Caco-2 (cell line): ENCODE results near the gene HOXB6. TPM values are rescaled to one million over a fixed set of nuclear protein-coding genes. Genes with fewer than 3 reads are reported as not detected.

Experiments
- BruUV-seq: library from RNA; stranded (reverse); fragments of 400-500 nt; replicated peaks from 2 replicates; lab custom pipeline; 2021; lab: Mats Ljungman, UMichigan
- CTCF ChIA-PET: fragments of 300-600 bp; sonication (Branson Sonifier 250); formaldehyde crosslinking; loops from one replicate; lab custom pipeline; 2022; ENCODE audit warnings: antibody characterized with exemption; lab: Charles Lee
- POLR2A ChIA-PET: fragments of 300-600 bp; sonication (Branson Sonifier 250); formaldehyde crosslinking; loops from one replicate; lab custom pipeline; 2022; ENCODE audit warnings: antibody characterized with exemption; lab: Charles Lee
- DNase-seq, 2 experiments: peaks; one replicate each; pipeline versions ENCODE4 v3.0.0 to v3.0.0-alpha.2; 2020 to 2022
- H3K27me3 ChIP-seq: replicated peaks from 2 replicates; pipeline ENCODE4 v1.6.0; 2011; ENCODE audit warnings: low read length; ENCODE audit not compliant: control insufficient read depth, insufficient read depth
- H3K36me3 ChIP-seq: 2 replicates; pipeline ENCODE4 v1.5.1; 2011; ENCODE audit warnings: low read length; ENCODE audit not compliant: control insufficient read depth, insufficient read depth
- H3K4me1 ChIP-seq: fragments of 250-450 bp; sonication (Bioruptor Pico); 2 replicates; pipeline ENCODE4 v1.5.1; 2020; ENCODE audit warnings: mild to moderate bottlenecking
- H3K4me3 ChIP-seq: 2 replicates; pipeline ENCODE4 v1.5.1; 2011; ENCODE audit warnings: low read depth, mild to moderate bottlenecking, control low read depth, low read length
- H3K9me3 ChIP-seq: fragments of 250-450 bp; sonication (Bioruptor Pico); 2 replicates; pipeline ENCODE4 v1.5.1; 2020; ENCODE audit warnings: mild to moderate bottlenecking, moderate library complexity
- H3K27ac Mint-ChIP-seq: one replicate; pipeline ENCODE4 v1.8.0; 2022; ENCODE audit warnings: mixed read lengths; ENCODE audit not compliant: unreplicated experiment
- H3K27me3 Mint-ChIP-seq: one replicate; pipeline ENCODE4 v1.8.0; 2022; ENCODE audit warnings: mixed read lengths; ENCODE audit not compliant: insufficient read depth, unreplicated experiment
- H3K36me3 Mint-ChIP-seq: one replicate; pipeline ENCODE4 v1.8.0; 2022; ENCODE audit warnings: mild to moderate bottlenecking, mixed read lengths; ENCODE audit not compliant: insufficient read depth, unreplicated experiment
- H3K4me1 Mint-ChIP-seq: one replicate; pipeline ENCODE4 v1.8.0; 2022; ENCODE audit warnings: low read depth, mixed read lengths; ENCODE audit not compliant: unreplicated experiment
- H3K4me3 Mint-ChIP-seq: one replicate; pipeline ENCODE4 v1.8.0; 2022; ENCODE audit warnings: mild to moderate bottlenecking, moderate library complexity, mixed read lengths; ENCODE audit not compliant: unreplicated experiment
- H3K9me3 Mint-ChIP-seq: one replicate; pipeline ENCODE4 v1.8.0; 2022; ENCODE audit warnings: mixed read lengths; ENCODE audit not compliant: unreplicated experiment
- intact Hi-C: fragments of 100-400 bp; cut with micrococcal nuclease; formaldehyde crosslinking; loops from one replicate; pipeline ENCODE4 v1.10.0; 2022; ENCODE audit not compliant: unreplicated experiment
- total RNA-seq: library from RNA; stranded (reverse); gene quantifications from 2 replicates; pipeline ENCODE4 v1.2.3, GENCODE V29; 2022
- TF ChIP-seq, protein P1 (sequence below), 2 experiments: fragments of 200-600 bp in 1 of 2; IDR thresholded peaks; 1 replicate in 1 of 2; 2 replicates in 1 of 2; pipeline versions ENCODE4 v1.5.1 to v1.8.0; 2011 to 2022; ENCODE audit warnings: antibody characterized with exemption in 1 of 2, control low read depth in 1 of 2, inconsistent platforms in 1 of 2, low read depth in 1 of 2, low read length in 1 of 2, mild to moderate bottlenecking in 1 of 2, moderate library complexity in 1 of 2; ENCODE audit not compliant: insufficient read depth in 1 of 2, severe bottlenecking in 1 of 2, unreplicated experiment in 1 of 2

HOXB6 gene
- total RNA-seq, 1 experiment from 2014 or later: 1.9 TPM

- POLR2A ChIA-PET: interaction anchor here (0.6 kb wide), 1 partner anchor 9 kb away, joined by 3 read pairs; no protein-coding TSS in a partner anchor
- intact Hi-C loops: no loop called here
- Histone ChIP-seq H3K4me3 (no peak overlapping the region), H3K27me3 (peaks cover 4% of the 10 kb centered on the region), H3K9me3 (no peaks in the 10 kb centered on the region), H3K4me1 (peaks cover 45% of the 10 kb centered on the region), H3K36me3 (no peaks in the 10 kb centered on the region)
- TF ChIP-seq, protein P1, sequence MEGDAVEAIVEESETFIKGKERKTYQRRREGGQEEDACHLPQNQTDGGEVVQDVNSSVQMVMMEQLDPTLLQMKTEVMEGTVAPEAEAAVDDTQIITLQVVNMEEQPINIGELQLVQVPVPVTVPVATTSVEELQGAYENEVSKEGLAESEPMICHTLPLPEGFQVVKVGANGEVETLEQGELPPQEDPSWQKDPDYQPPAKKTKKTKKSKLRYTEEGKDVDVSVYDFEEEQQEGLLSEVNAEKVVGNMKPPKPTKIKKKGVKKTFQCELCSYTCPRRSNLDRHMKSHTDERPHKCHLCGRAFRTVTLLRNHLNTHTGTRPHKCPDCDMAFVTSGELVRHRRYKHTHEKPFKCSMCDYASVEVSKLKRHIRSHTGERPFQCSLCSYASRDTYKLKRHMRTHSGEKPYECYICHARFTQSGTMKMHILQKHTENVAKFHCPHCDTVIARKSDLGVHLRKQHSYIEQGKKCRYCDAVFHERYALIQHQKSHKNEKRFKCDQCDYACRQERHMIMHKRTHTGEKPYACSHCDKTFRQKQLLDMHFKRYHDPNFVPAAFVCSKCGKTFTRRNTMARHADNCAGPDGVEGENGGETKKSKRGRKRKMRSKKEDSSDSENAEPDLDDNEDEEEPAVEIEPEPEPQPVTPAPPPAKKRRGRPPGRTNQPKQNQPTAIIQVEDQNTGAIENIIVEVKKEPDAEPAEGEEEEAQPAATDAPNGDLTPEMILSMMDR (IDR thresholded peaks at IDR 0.05; ENCODE audit: insufficient read depth in 1 of 2, low read depth in 1 of 2, low read length in 1 of 2, severe bottlenecking in 1 of 2, unreplicated experiment in 1 of 2): no peak
- peaks cover 28% of the 10 kb centered on the region for H3K27me3 Mint-ChIP-seq
- H3K27ac Mint-ChIP-seq: no peak overlapping the region
- no peak overlapping the region for H3K4me3 Mint-ChIP-seq
- BruUV-seq: no TSS peak
- peaks cover 41% of the 10 kb centered on the region for H3K4me1 Mint-ChIP-seq
- no peaks in the 10 kb centered on the region for H3K9me3 Mint-ChIP-seq
- CTCF ChIA-PET: interaction anchor here (0.5 to 2.0 kb wide), 21 partner anchors 8 to 659 kb away, joined by 3 to 28 read pairs (median 3); partner anchors contain the start of genes ATP5MC1, HOXB5, HOXB8 and HOXB9
- no peaks in the 10 kb centered on the region for H3K36me3 Mint-ChIP-seq
- no peak for DNase-seq
Measured at GRCh38 chr17:48601207-48601538, 3.6 kb downstream of the HOXB6 start.

DNA sequence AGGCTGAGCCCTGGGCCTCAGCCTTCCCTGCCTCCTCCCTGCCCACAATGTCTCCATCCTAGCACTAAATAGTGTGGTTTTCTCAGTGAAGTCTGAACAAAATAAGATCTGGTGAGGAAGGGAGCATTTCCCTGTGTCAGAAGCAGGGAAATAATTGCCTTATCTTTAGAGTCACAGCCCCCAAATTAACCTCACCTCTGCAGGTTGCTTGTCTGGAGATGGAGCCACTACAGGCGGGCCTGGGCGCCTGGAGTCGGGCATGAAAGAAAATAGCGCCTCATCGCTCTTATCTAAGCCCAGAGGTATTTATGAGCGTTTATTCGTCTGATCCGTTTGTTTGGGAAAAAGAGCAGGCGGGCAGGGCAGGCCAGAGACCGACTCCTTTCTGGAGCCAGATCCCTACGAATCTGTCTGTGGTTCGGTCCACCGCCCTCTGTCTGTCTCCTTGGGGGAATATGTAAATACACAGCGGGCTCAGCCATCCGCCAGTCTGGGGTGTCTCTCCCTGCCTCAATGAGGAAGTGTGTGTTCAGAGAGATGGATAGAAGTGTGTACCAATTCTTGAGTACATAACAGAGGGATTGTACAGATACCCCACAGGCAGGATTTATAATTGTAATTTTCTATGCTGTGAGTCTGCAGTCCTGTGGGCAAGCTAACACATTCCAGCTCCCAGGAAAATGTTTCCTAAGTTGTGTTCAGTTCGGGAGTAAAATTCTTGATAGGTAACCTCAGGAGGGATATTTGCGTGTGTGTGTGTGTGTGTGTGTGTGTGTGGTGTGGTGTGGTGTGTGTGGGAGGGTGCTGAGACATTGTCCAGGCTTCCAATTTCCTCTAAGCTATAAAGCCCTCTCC is 4.3 kb downstream of the HOXB6 start:
- DNase-seq: peak; percentile 76 to 79
- Mint-ChIP-seq H3K27me3 (peaks cover 25% of the 10 kb centered on the region), H3K9me3 (no peaks in the 10 kb centered on the region), H3K4me1 (peaks cover 41% of the 10 kb centered on the region), H3K27ac (no peak overlapping the region), H3K36me3 (no peaks in the 10 kb centered on the region), H3K4me3 (peak overlapping the region; percentile 41)
- intact Hi-C loops: no loop called here
- BruUV-seq: no TSS peak
- ChIA-PET POLR2A (no interaction called here), CTCF (interaction anchor here (0.6 to 2.0 kb wide), 8 partner anchors 9 to 552 kb away, joined by 3 to 28 read pairs (median 6); partner anchors contain the start of genes HOXB9 and NFE2L1)
- TF ChIP-seq, protein P1 (IDR thresholded peaks at IDR 0.05; ENCODE audit: insufficient read depth in 1 of 2, low read depth in 1 of 2, low read length in 1 of 2, severe bottlenecking in 1 of 2, unreplicated experiment in 1 of 2): peak in 1 of 2 experiments; percentile 0
- Histone ChIP-seq H3K4me1 (peaks cover 45% of the 10 kb centered on the region), H3K9me3 (no peaks in the 10 kb centered on the region), H3K27me3 (peaks cover 4% of the 10 kb centered on the region), H3K4me3 (no peak overlapping the region), H3K36me3 (no peaks in the 10 kb centered on the region)

DNA sequence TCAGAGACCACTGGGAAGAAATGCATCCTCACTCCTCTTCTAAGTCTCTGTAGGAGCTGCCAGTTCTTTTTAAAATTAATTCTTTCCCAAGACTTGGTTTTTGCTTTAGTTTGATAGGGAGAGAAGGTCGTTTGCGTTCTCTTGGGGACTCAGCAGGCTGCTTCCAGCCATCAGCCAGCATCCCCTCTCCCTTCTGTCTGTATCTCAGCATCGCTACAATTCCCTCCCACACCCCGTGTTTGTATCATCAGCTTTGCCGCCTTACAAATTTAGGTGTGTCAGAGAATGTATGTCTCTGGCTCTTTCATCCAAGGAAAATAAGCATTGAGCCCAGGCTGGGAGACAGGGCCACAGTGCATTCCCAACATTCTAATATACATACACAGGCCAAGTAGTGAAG is 5.4 kb downstream of the HOXB6 start:
- H3K36me3 ChIP-seq: no peaks in the 10 kb centered on the region
- peaks cover 4% of the 10 kb centered on the region for H3K27me3 ChIP-seq
- no peak for DNase-seq
- Mint-ChIP-seq H3K27ac (no peak overlapping the region), H3K9me3 (no peaks in the 10 kb centered on the region), H3K4me3 (no peak overlapping the region), H3K4me1 (peaks cover 41% of the 10 kb centered on the region), H3K36me3 (no peaks in the 10 kb centered on the region), H3K27me3 (peaks cover 22% of the 10 kb centered on the region)
- TF ChIP-seq, protein P1 (IDR thresholded peaks at IDR 0.05; ENCODE audit: insufficient read depth in 1 of 2, low read depth in 1 of 2, low read length in 1 of 2, severe bottlenecking in 1 of 2, unreplicated experiment in 1 of 2): no peak
- ChIA-PET CTCF (interaction anchor here (0.5 to 1.4 kb wide), 2 partner anchors 19 to 208 kb away, joined by 3 read pairs; no protein-coding TSS in a partner anchor), POLR2A (interaction anchor here (0.5 kb wide), 1 partner anchor 205 kb away, joined by 3 read pairs; no protein-coding TSS in a partner anchor)
- H3K4me3 ChIP-seq: no peak overlapping the region
- no TSS peak for BruUV-seq
- H3K4me1 ChIP-seq: peaks cover 45% of the 10 kb centered on the region
- intact Hi-C loops: no loop called here
- H3K9me3 ChIP-seq: no peaks in the 10 kb centered on the region
